ENCODE measurements around the gene EPOP.

Gene EPOP

DNA sequence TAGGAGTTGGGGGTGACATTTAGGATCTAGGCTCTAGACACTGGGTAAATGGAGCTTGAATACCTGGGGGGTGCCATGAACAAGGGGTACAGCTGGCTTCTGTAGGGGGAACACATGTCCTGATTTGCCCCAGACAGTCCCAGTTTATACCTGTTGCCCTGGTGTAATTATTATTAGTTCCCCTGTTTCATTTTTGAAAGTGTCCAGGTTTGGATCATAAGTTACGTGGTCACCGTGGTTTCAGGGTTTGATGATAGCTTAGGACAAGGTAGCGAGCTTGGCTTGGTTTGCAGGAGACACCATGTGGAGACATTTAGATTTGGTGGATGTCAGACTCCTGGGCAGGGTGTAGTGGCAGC, 35.8 kb upstream of the EPOP start:
- TF ChIP-seq, protein P1, sequence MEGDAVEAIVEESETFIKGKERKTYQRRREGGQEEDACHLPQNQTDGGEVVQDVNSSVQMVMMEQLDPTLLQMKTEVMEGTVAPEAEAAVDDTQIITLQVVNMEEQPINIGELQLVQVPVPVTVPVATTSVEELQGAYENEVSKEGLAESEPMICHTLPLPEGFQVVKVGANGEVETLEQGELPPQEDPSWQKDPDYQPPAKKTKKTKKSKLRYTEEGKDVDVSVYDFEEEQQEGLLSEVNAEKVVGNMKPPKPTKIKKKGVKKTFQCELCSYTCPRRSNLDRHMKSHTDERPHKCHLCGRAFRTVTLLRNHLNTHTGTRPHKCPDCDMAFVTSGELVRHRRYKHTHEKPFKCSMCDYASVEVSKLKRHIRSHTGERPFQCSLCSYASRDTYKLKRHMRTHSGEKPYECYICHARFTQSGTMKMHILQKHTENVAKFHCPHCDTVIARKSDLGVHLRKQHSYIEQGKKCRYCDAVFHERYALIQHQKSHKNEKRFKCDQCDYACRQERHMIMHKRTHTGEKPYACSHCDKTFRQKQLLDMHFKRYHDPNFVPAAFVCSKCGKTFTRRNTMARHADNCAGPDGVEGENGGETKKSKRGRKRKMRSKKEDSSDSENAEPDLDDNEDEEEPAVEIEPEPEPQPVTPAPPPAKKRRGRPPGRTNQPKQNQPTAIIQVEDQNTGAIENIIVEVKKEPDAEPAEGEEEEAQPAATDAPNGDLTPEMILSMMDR (IDR thresholded peaks at IDR 0.05; ENCODE audit: low read depth, low read length, missing control alignments) = no peak
- DNase-seq (ENCODE audit: extremely low read depth, low read depth) = no peak
- no peak overlapping the region for H3K4me3 ChIP-seq (replicated peaks; ENCODE audit: low read depth, low read length)

- no peak overlapping the region for H3K4me3 ChIP-seq (replicated peaks; ENCODE audit: low read depth, low read length)
- no peak for DNase-seq (ENCODE audit: extremely low read depth, low read depth)
- TF ChIP-seq, protein P1 (IDR thresholded peaks at IDR 0.05; ENCODE audit: low read depth, low read length, missing control alignments) = no peak
Observed at GRCh38 chr17:38709864-38710603, 35.3 kb upstream of the EPOP start.

- no peak for DNase-seq (ENCODE audit: extremely low read depth, low read depth)
- no peak overlapping the region for H3K4me3 ChIP-seq (replicated peaks; ENCODE audit: low read depth, low read length)
- TF ChIP-seq, protein P1 (IDR thresholded peaks at IDR 0.05; ENCODE audit: low read depth, low read length, missing control alignments) = no peak
Observed at GRCh38 chr17:38709104-38709820, 34.5 kb upstream of the EPOP start.

DNA sequence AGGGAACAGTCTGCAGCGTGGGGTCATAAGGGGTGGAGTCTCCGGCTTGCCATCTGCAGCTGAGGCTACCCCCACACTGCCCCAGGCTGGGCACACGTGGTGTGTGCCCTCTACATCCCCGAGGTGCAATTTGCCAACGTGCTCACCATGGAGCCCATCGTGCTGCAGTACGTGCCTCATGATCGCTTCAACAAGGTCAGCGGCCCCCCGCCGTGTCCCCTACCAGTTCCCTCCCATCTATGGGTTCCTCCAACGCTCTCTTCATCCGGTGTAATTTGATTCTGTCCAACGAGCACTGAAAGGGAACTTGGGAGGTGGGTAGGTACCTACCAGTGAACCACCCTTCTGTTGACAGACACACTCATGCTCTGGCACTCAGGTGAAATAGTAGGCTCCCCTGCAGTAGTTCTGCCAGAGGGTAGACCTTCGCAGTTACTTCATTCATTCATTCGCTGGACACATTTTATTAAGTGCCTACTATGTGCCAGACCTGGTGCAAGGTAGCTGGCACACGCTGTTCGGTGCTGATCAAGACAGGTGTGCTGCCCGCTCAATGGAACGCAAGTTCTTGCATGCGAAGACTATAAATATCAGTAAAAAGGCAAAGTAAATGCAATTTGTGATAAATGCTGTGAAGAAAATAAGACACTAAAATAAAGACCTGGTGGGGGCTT, 33.1 kb upstream of the EPOP start:
- TF ChIP-seq, protein P1 (IDR thresholded peaks at IDR 0.05; ENCODE audit: low read depth, low read length, missing control alignments) = no peak
- H3K4me3 ChIP-seq (replicated peaks; ENCODE audit: low read depth, low read length) = no peak overlapping the region; the same call in 1 of the 2 replicates
- DNase-seq (ENCODE audit: extremely low read depth, low read depth) = no peak

- DNase-seq (ENCODE audit: extremely low read depth, low read depth) = no peak
- peak overlapping the region; percentile 86 for H3K4me3 ChIP-seq (replicated peaks; ENCODE audit: low read depth, low read length)
- TF ChIP-seq, protein P1 (IDR thresholded peaks at IDR 0.05; ENCODE audit: low read depth, low read length, missing control alignments) = no peak
Observed at GRCh38 chr17:38706505-38707216, 31.9 kb upstream of the EPOP start.

DNA sequence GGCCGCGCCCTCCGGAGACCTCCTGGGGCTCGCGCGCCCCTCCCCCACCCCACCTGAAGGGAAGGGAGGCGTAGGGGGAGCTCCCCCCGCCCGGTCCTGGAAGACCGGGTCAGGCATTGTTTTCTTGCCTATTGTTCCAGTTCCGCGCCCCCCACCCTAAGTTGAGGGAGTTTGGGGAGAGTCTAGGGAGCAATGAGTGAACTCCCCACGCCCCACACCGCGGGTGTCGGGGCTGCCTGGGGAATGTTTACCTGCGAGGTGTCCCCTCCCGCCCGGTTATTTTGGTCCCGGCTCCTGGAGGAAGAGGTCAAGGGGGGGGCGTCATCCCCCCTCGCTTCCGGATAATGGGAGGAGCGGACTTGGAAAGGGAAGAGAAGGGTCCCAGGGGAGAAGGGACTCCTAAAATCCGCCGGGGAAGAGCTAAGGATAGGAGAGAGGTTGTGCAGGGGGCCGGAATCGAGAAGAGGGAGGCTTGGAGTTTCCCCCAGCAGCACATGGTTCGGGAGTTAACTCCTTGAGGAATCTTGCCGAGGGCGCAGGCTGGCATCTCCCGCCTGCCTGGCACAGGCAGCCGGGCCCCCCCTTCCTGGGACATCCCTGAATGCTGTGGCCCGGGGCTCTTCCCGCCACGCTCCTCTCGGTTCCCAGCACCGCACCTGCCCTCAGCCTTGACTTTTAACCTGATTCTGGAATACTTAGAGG, 31.2 kb upstream of the EPOP start:
- TF ChIP-seq, protein P1 (IDR thresholded peaks at IDR 0.05; ENCODE audit: low read depth, low read length, missing control alignments) = no peak
- DNase-seq (ENCODE audit: extremely low read depth, low read depth) = no peak
- peak overlapping the region; percentile 86 for H3K4me3 ChIP-seq (replicated peaks; ENCODE audit: low read depth, low read length)

Data from HFF-Myc (cell line).